SK-N-SH (cell line): Measurements from ENCODE around the gene RASSF3. TPM values are rescaled to one million over a fixed set of nuclear protein-coding genes. Genes with fewer than 3 reads are reported as not detected.

Source experiments
- CTCF ChIA-PET: fragments of 300-600, 350-600 bp; formaldehyde crosslinking; extraction: SDS; loops from one replicate; lab custom pipeline; 2021; lab: Yijun Ruan, JAX
- POLR2A ChIA-PET: fragments of 350-600 bp; sonication (Branson Sonifier 250); formaldehyde crosslinking; extraction: SDS; loops from one replicate; lab custom pipeline; 2020; ENCODE audit warnings: antibody characterized with exemption, inconsistent platforms; lab: Yijun Ruan, JAX
- DNase-seq: peaks from one replicate; pipeline ENCODE4 v3.0.0; 2012
- H2AFZ ChIP-seq: fragments of 200-600 bp; sonication (generic); 2 replicates; pipeline ENCODE4 v1.8.1; 2016; ENCODE audit warnings: antibody characterized with exemption, mild to moderate bottlenecking, low read depth
- H3F3A ChIP-seq: fragments of 200-600 bp; sonication (generic); replicated peaks from 2 replicates; pipeline ENCODE3; 2016; ENCODE audit warnings: antibody characterized with exemption, mild to moderate bottlenecking; ENCODE audit not compliant: insufficient read depth
- H3K27ac ChIP-seq, 2 experiments: fragments of 200-500 bp in 1 of 2; fragments of 200-600 bp in 1 of 2; sonication (Bioruptor generic) in 1 of 2; sonication (generic), shearing (Covaris generic) in 1 of 2; 2 replicates each; pipeline versions ENCODE4 v1.5.1 to v1.6.1; 2014 to 2016; ENCODE audit warnings: low read depth in 2 of 2, inconsistent platforms in 1 of 2, low read length in 1 of 2, mild to moderate bottlenecking in 1 of 2, mixed read lengths in 1 of 2
- H3K27me3 ChIP-seq: fragments of 200-600 bp; sonication (generic), shearing (Covaris generic); 2 replicates; pipeline ENCODE4 v1.6.1; 2016; ENCODE audit warnings: mixed run types; ENCODE audit not compliant: insufficient read depth
- H3K36me3 ChIP-seq, 2 experiments: fragments of 200-500 bp in 1 of 2; fragments of 200-600 bp in 1 of 2; sonication (Bioruptor generic) in 1 of 2; sonication (generic) in 1 of 2; replicated peaks in 1 of 2; 2 replicates each; pipeline versions ENCODE3 to v1.5.1; 2014 to 2016; ENCODE audit warnings: low read length in 1 of 2, mild to moderate bottlenecking in 1 of 2; ENCODE audit not compliant: insufficient read depth in 2 of 2, control insufficient read depth in 1 of 2
- H3K4me1 ChIP-seq, 2 experiments: fragments of 200-500 bp in 1 of 2; fragments of 200-600 bp in 1 of 2; sonication (Bioruptor generic) in 1 of 2; sonication (generic), shearing (Covaris generic) in 1 of 2; 2 replicates each; pipeline versions ENCODE4 v1.5.1 to v1.6.1; 2014 to 2016; ENCODE audit warnings: low read depth in 1 of 2, low read length in 1 of 2, mixed run types in 1 of 2; ENCODE audit not compliant: insufficient read depth in 2 of 2, control insufficient read depth in 1 of 2
- H3K4me2 ChIP-seq: fragments of 200-600 bp; sonication (generic), shearing (Covaris generic); 2 replicates; pipeline ENCODE4 v1.6.1; 2017; ENCODE audit warnings: mixed run types
- H3K4me3 ChIP-seq, 2 experiments: fragments of 200-500 bp in 1 of 2; fragments of 200-600 bp in 1 of 2; sonication (Bioruptor generic) in 1 of 2; sonication (generic), shearing (Covaris generic) in 1 of 2; 2 replicates each; pipeline versions ENCODE4 v1.5.1 to v1.8.1; 2014 to 2016; ENCODE audit warnings: low read depth in 2 of 2, inconsistent platforms in 1 of 2, low read length in 1 of 2, mild to moderate bottlenecking in 1 of 2, mixed read lengths in 1 of 2, moderate library complexity in 1 of 2
- H3K79me2 ChIP-seq: fragments of 200-600 bp; sonication (generic); 2 replicates; pipeline ENCODE4 v1.8.1; 2017; ENCODE audit warnings: mild to moderate bottlenecking; ENCODE audit not compliant: insufficient read depth
- H3K9ac ChIP-seq: fragments of 200-600 bp; sonication (generic); 2 replicates; pipeline ENCODE4 v1.6.1; 2017; ENCODE audit warnings: mixed run types
- H3K9me2 ChIP-seq: fragments of 200-600 bp; sonication (generic); 2 replicates; pipeline ENCODE4 v1.6.1; 2017; ENCODE audit warnings: mixed run types
- H3K9me3 ChIP-seq: fragments of 200-600 bp; sonication (generic); 2 replicates; pipeline ENCODE4 v1.6.1; 2017; ENCODE audit warnings: mixed run types, mild to moderate bottlenecking, moderate library complexity
- H4K20me1 ChIP-seq: fragments of 200-600 bp; sonication (generic); 2 replicates; pipeline ENCODE4 v1.6.1; 2017; ENCODE audit warnings: mild to moderate bottlenecking, mixed run types; ENCODE audit not compliant: insufficient read depth
- ELF1 ChIP-seq: IDR thresholded peaks from 2 replicates; pipeline ENCODE4 v1.4.0; 2012
- EZH2phosphoT487 ChIP-seq: fragments of 200-600 bp; sonication (generic); IDR thresholded peaks from 2 replicates; pipeline ENCODE4 v1.6.1; 2017; ENCODE audit warnings: low read depth, mixed run types, mild to moderate bottlenecking, antibody characterized with exemption, moderate library complexity, borderline replicate concordance
- GABPA ChIP-seq: IDR thresholded peaks from 2 replicates; pipeline ENCODE4 v1.4.0; 2012; ENCODE audit warnings: low read depth, mild to moderate bottlenecking
- IRF3 ChIP-seq: fragments of 150-350 bp; IDR thresholded peaks from 2 replicates; pipeline ENCODE4 v1.6.1; 2016; ENCODE audit warnings: mild to moderate bottlenecking, low read depth, low read length
- MEF2A ChIP-seq: IDR thresholded peaks from 2 replicates; pipeline ENCODE4 v1.4.0; 2012; ENCODE audit warnings: low read depth, borderline replicate concordance
- MXI1 ChIP-seq: IDR thresholded peaks from 2 replicates; pipeline ENCODE4 v1.6.1; 2012; ENCODE audit warnings: mild to moderate bottlenecking, low read depth, low read length, improper control_type of control experiment
- NFIC ChIP-seq: IDR thresholded peaks from 2 replicates; pipeline ENCODE4 v1.4.0; 2012; ENCODE audit warnings: borderline replicate concordance
- POLR2AphosphoS5 ChIP-seq: IDR thresholded peaks from 2 replicates; pipeline ENCODE4 v1.6.1; 2012; ENCODE audit warnings: low read depth, low read length
- TAF1 ChIP-seq: IDR thresholded peaks from 2 replicates; pipeline ENCODE4 v1.6.1; 2012; ENCODE audit warnings: low read depth, mild to moderate bottlenecking, low read length, moderate library complexity, borderline replicate concordance
- WGBS: methylation state at CpG from one replicate; pipeline ENCODE4 v1.1.6; 2017; ENCODE audit warnings: low lambda C conversion rate; 5-methylcytosine and 5-hydroxymethylcytosine counted together
- polyA plus RNA-seq, 3 experiments: library from polyadenylated mRNA; depleted of rRNA; stranded (reverse); fragments of >200 nt; gene quantifications; 2 replicates each; pipeline ENCODE4 v1.2.3, GENCODE V29; 2012
- TF ChIP-seq, protein P1 (sequence below): IDR thresholded peaks from 2 replicates; pipeline ENCODE4; 2012
- TF ChIP-seq, protein P2 (sequence below): IDR thresholded peaks from 2 replicates; pipeline ENCODE4 v1.6.1; 2012; ENCODE audit warnings: mild to moderate bottlenecking, low read depth, low read length, moderate library complexity

The RASSF3 gene
- polyA plus RNA-seq, 1 of the 3 experiments (the other 2 are of a cell fraction): 11.1 TPM

- H3K4me3 ChIP-seq: no peak overlapping the region
- H3K9me2 ChIP-seq: no peaks in the 10 kb centered on the region
- ChIA-PET POLR2A (no interaction called here), CTCF (interaction anchor here (1.3 kb wide), 1 partner anchor 15 kb away, joined by 3 read pairs; no protein-coding TSS in a partner anchor)
- DNase-seq: no peak
- H3K27me3 ChIP-seq: no peaks in the 10 kb centered on the region
- no peak overlapping the region for H3K27ac ChIP-seq
- H3K4me2 ChIP-seq: no peak overlapping the region
- H3K9ac ChIP-seq: no peak overlapping the region
- no peak overlapping the region for H2AFZ ChIP-seq
- H4K20me1 ChIP-seq: 0 out of 2 replicates have a peak, but pooled peaks cover under 1% of the 10 kb centered on the region
- no peaks in the 10 kb centered on the region for H3K36me3 ChIP-seq
- H3K4me1 ChIP-seq: peaks cover 42 to 44% of the 10 kb centered on the region in 2 experiments
- 85% methylated on average over 2 of the region's 2 CpGs for WGBS
- H3F3A ChIP-seq: no peaks in the 10 kb centered on the region
- no peaks in the 10 kb centered on the region for H3K9me3 ChIP-seq
- TF ChIP-seq IRF3 (no peak), ELF1 (no peak), GABPA (no peak), MXI1 (no peak), EZH2phosphoT487 (no peak), MEF2A (no peak), POLR2AphosphoS5 (no peak), TAF1 (no peak)
- TF ChIP-seq, protein P1, sequence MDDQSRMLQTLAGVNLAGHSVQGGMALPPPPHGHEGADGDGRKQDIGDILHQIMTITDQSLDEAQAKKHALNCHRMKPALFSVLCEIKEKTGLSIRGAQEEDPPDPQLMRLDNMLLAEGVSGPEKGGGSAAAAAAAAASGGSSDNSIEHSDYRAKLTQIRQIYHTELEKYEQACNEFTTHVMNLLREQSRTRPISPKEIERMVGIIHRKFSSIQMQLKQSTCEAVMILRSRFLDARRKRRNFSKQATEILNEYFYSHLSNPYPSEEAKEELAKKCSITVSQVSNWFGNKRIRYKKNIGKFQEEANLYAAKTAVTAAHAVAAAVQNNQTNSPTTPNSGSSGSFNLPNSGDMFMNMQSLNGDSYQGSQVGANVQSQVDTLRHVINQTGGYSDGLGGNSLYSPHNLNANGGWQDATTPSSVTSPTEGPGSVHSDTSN: no peak
- H3K79me2 ChIP-seq: peaks cover 58% of the 10 kb centered on the region
Measured at GRCh38 chr12:64667793-64668192, 57.5 kb downstream of the RASSF3 start.

DNA sequence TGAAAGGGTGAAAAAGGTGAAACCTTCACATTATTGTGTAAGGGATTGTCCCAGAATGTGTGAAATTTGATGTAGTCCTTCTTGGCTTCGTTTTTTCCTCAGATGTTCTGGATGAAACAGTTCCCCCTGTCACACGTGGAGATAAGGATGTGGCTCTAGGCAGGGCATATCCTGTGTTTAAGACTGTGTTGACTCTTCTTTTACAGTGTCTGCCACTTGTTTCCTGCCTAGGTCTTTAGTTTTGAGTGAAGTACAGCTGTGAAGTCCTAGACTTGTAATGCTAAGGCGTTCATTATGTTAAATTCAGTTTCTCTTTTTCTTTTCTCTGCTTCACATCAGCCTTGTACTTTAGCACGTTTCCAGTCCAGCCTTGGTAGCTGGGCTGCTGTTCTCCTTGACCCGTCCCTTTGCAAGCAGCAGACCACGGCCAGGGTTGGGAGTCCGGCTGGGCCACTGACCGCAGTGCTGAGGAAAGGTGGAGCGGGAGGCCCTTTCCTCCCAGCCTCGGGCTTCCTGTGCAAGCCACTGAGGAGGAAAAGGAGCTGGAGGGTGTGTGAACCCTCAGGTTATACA is 59.1 kb downstream of the RASSF3 start:
- Histone ChIP-seq H3K9me2 (no peaks in the 10 kb centered on the region), H3K4me1 (peaks cover 56 to 57% of the 10 kb centered on the region in 2 experiments), H3K27ac (peak overlapping the region; percentile 0 to 83; a peak in 3 of 4 replicates), H3K79me2 (peaks cover 68% of the 10 kb centered on the region), H3K36me3 (no peaks in the 10 kb centered on the region), H2AFZ (no peak overlapping the region; the same call in 1 of the 2 replicates), H3K4me2 (peak overlapping the region; percentile 50; the same call in 1 of the 2 replicates), H3K9me3 (no peaks in the 10 kb centered on the region), H3K4me3 (no peak overlapping the region), H4K20me1 (no peaks in the 10 kb centered on the region), H3K9ac (no peak overlapping the region), H3K27me3 (no peaks in the 10 kb centered on the region), H3F3A (no peaks in the 10 kb centered on the region)
- WGBS: 51% methylated on average over 10 of the region's 10 CpGs
- POLR2A ChIA-PET: interaction anchor here (0.6 to 0.7 kb wide), 3 partner anchors 8 to 44 kb away, joined by 4 to 5 read pairs (median 4); no protein-coding TSS in a partner anchor
- peak; percentile 47 for DNase-seq
- TF ChIP-seq NFIC: no peak
- TF ChIP-seq, protein P2, sequence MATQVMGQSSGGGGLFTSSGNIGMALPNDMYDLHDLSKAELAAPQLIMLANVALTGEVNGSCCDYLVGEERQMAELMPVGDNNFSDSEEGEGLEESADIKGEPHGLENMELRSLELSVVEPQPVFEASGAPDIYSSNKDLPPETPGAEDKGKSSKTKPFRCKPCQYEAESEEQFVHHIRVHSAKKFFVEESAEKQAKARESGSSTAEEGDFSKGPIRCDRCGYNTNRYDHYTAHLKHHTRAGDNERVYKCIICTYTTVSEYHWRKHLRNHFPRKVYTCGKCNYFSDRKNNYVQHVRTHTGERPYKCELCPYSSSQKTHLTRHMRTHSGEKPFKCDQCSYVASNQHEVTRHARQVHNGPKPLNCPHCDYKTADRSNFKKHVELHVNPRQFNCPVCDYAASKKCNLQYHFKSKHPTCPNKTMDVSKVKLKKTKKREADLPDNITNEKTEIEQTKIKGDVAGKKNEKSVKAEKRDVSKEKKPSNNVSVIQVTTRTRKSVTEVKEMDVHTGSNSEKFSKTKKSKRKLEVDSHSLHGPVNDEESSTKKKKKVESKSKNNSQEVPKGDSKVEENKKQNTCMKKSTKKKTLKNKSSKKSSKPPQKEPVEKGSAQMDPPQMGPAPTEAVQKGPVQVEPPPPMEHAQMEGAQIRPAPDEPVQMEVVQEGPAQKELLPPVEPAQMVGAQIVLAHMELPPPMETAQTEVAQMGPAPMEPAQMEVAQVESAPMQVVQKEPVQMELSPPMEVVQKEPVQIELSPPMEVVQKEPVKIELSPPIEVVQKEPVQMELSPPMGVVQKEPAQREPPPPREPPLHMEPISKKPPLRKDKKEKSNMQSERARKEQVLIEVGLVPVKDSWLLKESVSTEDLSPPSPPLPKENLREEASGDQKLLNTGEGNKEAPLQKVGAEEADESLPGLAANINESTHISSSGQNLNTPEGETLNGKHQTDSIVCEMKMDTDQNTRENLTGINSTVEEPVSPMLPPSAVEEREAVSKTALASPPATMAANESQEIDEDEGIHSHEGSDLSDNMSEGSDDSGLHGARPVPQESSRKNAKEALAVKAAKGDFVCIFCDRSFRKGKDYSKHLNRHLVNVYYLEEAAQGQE: 0 out of 2 replicates have a peak, but pooled peaks have one; percentile 22
- CTCF ChIA-PET: interaction anchor here (0.8 to 1.7 kb wide), 6 partner anchors 10 to 285 kb away, joined by 3 to 6 read pairs (median 4); no protein-coding TSS in a partner anchor
